PC-3 (cell line): ENCODE measurements around the gene GABRD. TPM values are rescaled to one million over a fixed set of nuclear protein-coding genes. Genes with fewer than 3 reads are reported as not detected.

Experiments
- ATAC-seq: fragments of 200-7000 bp; cut with Tn5 transposase; 2 replicates; pipeline ENCODE4 v1.9.1; 2020; ENCODE audit warnings: mild to moderate bottlenecking, moderate library complexity
- Bru-seq: library from RNA; stranded (reverse); fragments of 400-500 nt; gene quantifications from one replicate; lab custom pipeline; 2021; lab: Mats Ljungman, UMichigan
- BruChase-seq, 2 experiments: library from RNA; stranded (reverse); fragments of 400-500 nt; gene quantifications; one replicate each; lab custom pipeline; 2021; lab: Mats Ljungman, UMichigan
- BruUV-seq: library from RNA; stranded (reverse); fragments of 400-500 nt; replicated peaks from 2 replicates; lab custom pipeline; 2021; lab: Mats Ljungman, UMichigan
- CTCF ChIA-PET: fragments of 300-600 bp; sonication (Branson Sonifier 250); formaldehyde crosslinking; loops from one replicate; lab custom pipeline; 2022; ENCODE audit warnings: antibody characterized with exemption; lab: Charles Lee
- POLR2A ChIA-PET: fragments of 300-600 bp; sonication (Branson Sonifier 250); formaldehyde crosslinking; loops from one replicate; lab custom pipeline; 2022; ENCODE audit warnings: antibody characterized with exemption; ENCODE audit not compliant: unreplicated experiment; lab: Charles Lee
- DNase-seq: peaks from one replicate; pipeline ENCODE4 v3.0.0-alpha.2; 2015
- H2AFZ ChIP-seq: fragments of 300-600 bp; sonication (generic); 2 replicates; pipeline ENCODE4 v1.6.0; 2016; ENCODE audit warnings: antibody characterized with exemption, low read length
- H3F3A ChIP-seq: fragments of 300-600 bp; sonication (generic); one replicate; pipeline ENCODE4 v1.6.0; 2017; ENCODE audit warnings: antibody characterized with exemption, low read length, control low read depth, mild to moderate bottlenecking; ENCODE audit not compliant: unreplicated experiment
- H3K27ac ChIP-seq: fragments of 300-600 bp; sonication (generic); 2 replicates; pipeline ENCODE4 v1.5.1; 2016; ENCODE audit warnings: mild to moderate bottlenecking, low read length
- H3K27me3 ChIP-seq: fragments of 300-600 bp; sonication (generic); 2 replicates; pipeline ENCODE4 v1.6.1; 2016; ENCODE audit warnings: low read length, mixed read lengths
- H3K36me3 ChIP-seq: fragments of 300-600 bp; sonication (generic); 2 replicates; pipeline ENCODE4 v1.6.1; 2016; ENCODE audit warnings: low read depth, mixed run types, low read length, mixed read lengths
- H3K4me1 ChIP-seq: fragments of 300-600 bp; sonication (generic); 2 replicates; pipeline ENCODE4 v1.5.1; 2016; ENCODE audit warnings: low read length; ENCODE audit not compliant: insufficient read depth
- H3K4me2 ChIP-seq: fragments of 300-600 bp; sonication (generic); 2 replicates; pipeline ENCODE4 v1.6.0; 2016; ENCODE audit warnings: low read length
- H3K4me3 ChIP-seq: fragments of 300-600 bp; sonication (generic); 2 replicates; pipeline ENCODE4 v1.5.1; 2016; ENCODE audit warnings: mild to moderate bottlenecking, low read length, mixed read lengths
- H3K79me2 ChIP-seq: fragments of 300-600 bp; sonication (generic); 2 replicates; pipeline ENCODE4 v1.6.1; 2017; ENCODE audit warnings: low read length, mixed read lengths
- H3K9ac ChIP-seq: fragments of 300-600 bp; sonication (generic); 2 replicates; pipeline ENCODE4 v1.6.0; 2016; ENCODE audit warnings: mild to moderate bottlenecking, low read length
- H3K9me2 ChIP-seq: fragments of 300-600 bp; sonication (generic); replicated peaks from 2 replicates; pipeline ENCODE4 v1.6.1; 2016; ENCODE audit warnings: mixed run types, low read length, mixed read lengths
- H3K9me3 ChIP-seq: fragments of 300-600 bp; sonication (generic); 2 replicates; pipeline ENCODE4 v1.6.1; 2016; ENCODE audit warnings: low read length, mixed read lengths
- H4K20me1 ChIP-seq: fragments of 300-600 bp; sonication (generic); 2 replicates; pipeline ENCODE4 v1.6.1; 2016; ENCODE audit warnings: low read length, mixed read lengths
- EZH2 ChIP-seq: fragments of 300-600 bp; sonication (generic); IDR thresholded peaks from one replicate; pipeline ENCODE4 v1.6.1; 2017; ENCODE audit warnings: antibody characterized with exemption, mild to moderate bottlenecking, low read length; ENCODE audit not compliant: unreplicated experiment
- EZH2phosphoT487 ChIP-seq: fragments of 300-600 bp; sonication (generic); IDR thresholded peaks from 2 replicates; pipeline ENCODE4 v1.6.1; 2018; ENCODE audit warnings: mild to moderate bottlenecking, antibody characterized with exemption, low read length, borderline replicate concordance
- intact Hi-C: fragments of 100-400 bp; cut with micrococcal nuclease; formaldehyde crosslinking; loops from 2 replicates; pipeline ENCODE4 v1.9.0; 2023
- long read RNA-seq: library from polyadenylated mRNA; unstranded; transcript quantifications from one replicate; pipeline ENCODE4 v2.0.0, GENCODE V29; 2021; ENCODE audit not compliant: unreplicated experiment
- total RNA-seq: library from RNA; depleted of rRNA; stranded (reverse); fragments of >200 nt; gene quantifications from 2 replicates; pipeline ENCODE4 v1.2.3, GENCODE V29; 2014; rRNA removed
- TF ChIP-seq, protein P1 (sequence below): fragments of 300-600 bp; sonication (generic); conservative IDR thresholded peaks from 2 replicates; pipeline ENCODE4 v1.5.1; 2017; ENCODE audit warnings: antibody characterized with exemption, low read depth, mild to moderate bottlenecking, low read length

Gene GABRD, protein sequence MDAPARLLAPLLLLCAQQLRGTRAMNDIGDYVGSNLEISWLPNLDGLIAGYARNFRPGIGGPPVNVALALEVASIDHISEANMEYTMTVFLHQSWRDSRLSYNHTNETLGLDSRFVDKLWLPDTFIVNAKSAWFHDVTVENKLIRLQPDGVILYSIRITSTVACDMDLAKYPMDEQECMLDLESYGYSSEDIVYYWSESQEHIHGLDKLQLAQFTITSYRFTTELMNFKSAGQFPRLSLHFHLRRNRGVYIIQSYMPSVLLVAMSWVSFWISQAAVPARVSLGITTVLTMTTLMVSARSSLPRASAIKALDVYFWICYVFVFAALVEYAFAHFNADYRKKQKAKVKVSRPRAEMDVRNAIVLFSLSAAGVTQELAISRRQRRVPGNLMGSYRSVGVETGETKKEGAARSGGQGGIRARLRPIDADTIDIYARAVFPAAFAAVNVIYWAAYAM
- total RNA-seq (not detected in 2 replicates), Bru-seq, nascent RNA (not detected), BruChase-seq, experiment 1, labeled RNA remaining after a 6-hour chase (not detected), BruChase-seq, experiment 2, labeled RNA remaining after a 2-hour chase (percentile 6 among the genes with signal in this experiment)
- long read RNA-seq: 0 reads

- ATAC-seq (no peak), DNase-seq (no peak)
- Histone ChIP-seq H3K9ac (no peak within 1 kb of the TSS), H3K9me2 (no peaks in the 10 kb centered on the region), H3K36me3 (no peaks in the 10 kb centered on the region), H3K79me2 (no peaks in the 10 kb centered on the region), H3K4me1 (peaks cover 9% of the 10 kb centered on the region; the same call in 1 of the 2 replicates), H3K27ac (no peak within 1 kb of the TSS), H4K20me1 (no peaks in the 10 kb centered on the region), H3K4me3 (no peak within 1 kb of the TSS), H2AFZ (no peak within 1 kb of the TSS), H3K27me3 (peaks cover 32% of the 10 kb centered on the region), H3K4me2 (no peak within 1 kb of the TSS), H3F3A (no peaks in the 10 kb centered on the region), H3K9me3 (no peaks in the 10 kb centered on the region)
- no TSS peak for BruUV-seq
- ChIA-PET POLR2A (no interaction called here), CTCF (no interaction called here)
- intact Hi-C loops: no loop called here
- TF ChIP-seq EZH2 (no peak), EZH2phosphoT487 (no peak)
- TF ChIP-seq, protein P1, sequence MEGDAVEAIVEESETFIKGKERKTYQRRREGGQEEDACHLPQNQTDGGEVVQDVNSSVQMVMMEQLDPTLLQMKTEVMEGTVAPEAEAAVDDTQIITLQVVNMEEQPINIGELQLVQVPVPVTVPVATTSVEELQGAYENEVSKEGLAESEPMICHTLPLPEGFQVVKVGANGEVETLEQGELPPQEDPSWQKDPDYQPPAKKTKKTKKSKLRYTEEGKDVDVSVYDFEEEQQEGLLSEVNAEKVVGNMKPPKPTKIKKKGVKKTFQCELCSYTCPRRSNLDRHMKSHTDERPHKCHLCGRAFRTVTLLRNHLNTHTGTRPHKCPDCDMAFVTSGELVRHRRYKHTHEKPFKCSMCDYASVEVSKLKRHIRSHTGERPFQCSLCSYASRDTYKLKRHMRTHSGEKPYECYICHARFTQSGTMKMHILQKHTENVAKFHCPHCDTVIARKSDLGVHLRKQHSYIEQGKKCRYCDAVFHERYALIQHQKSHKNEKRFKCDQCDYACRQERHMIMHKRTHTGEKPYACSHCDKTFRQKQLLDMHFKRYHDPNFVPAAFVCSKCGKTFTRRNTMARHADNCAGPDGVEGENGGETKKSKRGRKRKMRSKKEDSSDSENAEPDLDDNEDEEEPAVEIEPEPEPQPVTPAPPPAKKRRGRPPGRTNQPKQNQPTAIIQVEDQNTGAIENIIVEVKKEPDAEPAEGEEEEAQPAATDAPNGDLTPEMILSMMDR: no peak
These were observed at the start of gene GABRD for GRCh38 chr1:2019172-2019543. TSS of gene GABRD (plus strand) at chr1:2019345. CDS start at chr1:2019424, 79 bp downstream.

GRCh38 chr1:1969505-1969900 is 49.6 kb upstream of the GABRD start:
- Histone ChIP-seq H3K9ac (no peak overlapping the region), H3K4me1 (peaks cover 5% of the 10 kb centered on the region; the same call in 1 of the 2 replicates), H3K9me3 (no peaks in the 10 kb centered on the region), H3K27ac (no peak overlapping the region), H3K27me3 (peaks cover 19% of the 10 kb centered on the region), H3K4me2 (no peak overlapping the region), H3K36me3 (no peaks in the 10 kb centered on the region), H3K4me3 (no peak overlapping the region), H3K79me2 (no peaks in the 10 kb centered on the region), H3K9me2 (no peaks in the 10 kb centered on the region), H3F3A (no peaks in the 10 kb centered on the region), H2AFZ (no peak overlapping the region), H4K20me1 (no peaks in the 10 kb centered on the region)
- DNase-seq (peak; percentile 22), ATAC-seq (peak; percentile 10; the same call in 1 of the 2 replicates)
- no TSS peak for BruUV-seq
- POLR2A ChIA-PET: no interaction called here
- intact Hi-C loops: no loop called here
- CTCF ChIA-PET: interaction anchor here (0.6 kb wide), 1 partner anchor 19 kb away, joined by 6 read pairs; no protein-coding TSS in a partner anchor
- TF ChIP-seq EZH2 (no peak), EZH2phosphoT487 (no peak)
- TF ChIP-seq, protein P1: no peak
